PC-9 (cell line): ENCODE data around the gene CARHSP1. TPM values are rescaled to one million over a fixed set of nuclear protein-coding genes. Genes with fewer than 3 reads are reported as not detected.

ENCODE experiments used
- BruUV-seq: library from RNA; stranded (reverse); fragments of 400-500 nt; replicated peaks from 2 replicates; lab custom pipeline; 2021; lab: Mats Ljungman, UMichigan
- CTCF ChIA-PET: fragments of 300-600 bp; sonication (Branson Sonifier 250); formaldehyde crosslinking; loops from one replicate; lab custom pipeline; 2022; ENCODE audit warnings: antibody characterized with exemption; lab: Charles Lee
- POLR2A ChIA-PET: fragments of 300-600 bp; sonication (Branson Sonifier 250); formaldehyde crosslinking; loops from one replicate; lab custom pipeline; 2022; ENCODE audit warnings: antibody characterized with exemption; ENCODE audit not compliant: unreplicated experiment; lab: Charles Lee
- DNase-seq, 2 experiments: peaks; one replicate each; pipeline versions ENCODE4 v3.0.0 to v3.0.0-alpha.2; 2015 to 2022; ENCODE audit warnings: mixed read lengths in 1 of 2
- H2AFZ ChIP-seq: fragments of 200-600 bp; sonication (generic); 2 replicates; pipeline ENCODE4 v1.8.1; 2017; ENCODE audit warnings: antibody characterized with exemption
- H3F3A ChIP-seq: fragments of 200-600 bp; sonication (generic); 2 replicates; pipeline ENCODE4 v1.8.1; 2017; ENCODE audit warnings: antibody characterized with exemption, mild to moderate bottlenecking, low read depth; ENCODE audit not compliant: insufficient read depth
- H3K27ac ChIP-seq: fragments of 200-600 bp; sonication (generic); 2 replicates; pipeline ENCODE4 v1.6.1; 2016; ENCODE audit warnings: mixed run types
- H3K27me3 ChIP-seq: fragments of 200-600 bp; sonication (generic); 2 replicates; pipeline ENCODE4 v1.6.1; 2016; ENCODE audit warnings: low read depth, mixed run types; ENCODE audit not compliant: insufficient read depth
- H3K36me3 ChIP-seq: fragments of 200-600 bp; sonication (generic); 2 replicates; pipeline ENCODE4 v1.6.1; 2016; ENCODE audit warnings: low read depth, mixed run types
- H3K4me1 ChIP-seq: fragments of 200-600 bp; sonication (generic); replicated peaks from 2 replicates; pipeline ENCODE4 v1.6.1; 2016; ENCODE audit warnings: mixed run types; ENCODE audit not compliant: insufficient read depth
- H3K4me2 ChIP-seq: fragments of 200-600 bp; sonication (generic); 2 replicates; pipeline ENCODE4 v1.6.1; 2017; ENCODE audit warnings: mixed run types
- H3K4me3 ChIP-seq: fragments of 200-600 bp; sonication (generic); 2 replicates; pipeline ENCODE4 v1.6.1; 2016; ENCODE audit warnings: mixed run types
- H3K79me2 ChIP-seq: fragments of 200-600 bp; sonication (generic); 2 replicates; pipeline ENCODE4 v1.6.1; 2017; ENCODE audit warnings: low read depth, mixed run types
- H3K9me2 ChIP-seq: fragments of 200-600 bp; sonication (generic); 2 replicates; pipeline ENCODE4 v1.8.1; 2017; ENCODE audit warnings: mild to moderate bottlenecking; ENCODE audit not compliant: insufficient read depth
- H3K9me3 ChIP-seq: fragments of 200-600 bp; sonication (generic); 2 replicates; pipeline ENCODE4 v1.8.1; 2016; ENCODE audit warnings: low read depth; ENCODE audit not compliant: insufficient read depth
- H4K20me1 ChIP-seq: fragments of 200-600 bp; sonication (generic); 2 replicates; pipeline ENCODE4 v1.8.1; 2017; ENCODE audit not compliant: insufficient read depth
- CTCF ChIP-seq: fragments of 200-600 bp; sonication (generic); conservative IDR thresholded peaks from 2 replicates; pipeline ENCODE4 v1.6.1; 2017; ENCODE audit warnings: mixed run types, antibody characterized with exemption, mild to moderate bottlenecking, moderate library complexity
- EZH2 ChIP-seq: fragments of 200-600 bp; sonication (generic); IDR thresholded peaks from 2 replicates; pipeline ENCODE4 v1.8.0; 2017; ENCODE audit warnings: antibody characterized with exemption, low read depth
- intact Hi-C: fragments of 100-400 bp; cut with micrococcal nuclease; formaldehyde crosslinking; loops from one replicate; pipeline ENCODE4 v1.10.0; 2022; ENCODE audit not compliant: unreplicated experiment
- total RNA-seq: library from RNA; stranded (reverse); gene quantifications from 2 replicates; pipeline ENCODE4 v1.2.3, GENCODE V29; 2021

CARHSP1 gene
- total RNA-seq, 1 experiment from 2014 or later: 179 TPM

GRCh38 chr16:8890549-8890921 is 21.7 kb upstream of the CARHSP1 start:
- no peak for DNase-seq
- H3F3A ChIP-seq: peaks cover 33% of the 10 kb centered on the region
- peaks cover 18% of the 10 kb centered on the region; the same call in 1 of the 2 replicates for H3K36me3 ChIP-seq
- POLR2A ChIA-PET: no interaction called here
- no peaks in the 10 kb centered on the region for H3K9me2 ChIP-seq
- no peaks in the 10 kb centered on the region for H3K9me3 ChIP-seq
- no peaks in the 10 kb centered on the region for H3K27me3 ChIP-seq
- CTCF ChIA-PET: interaction anchor here (1.4 kb wide), 1 partner anchor 118 kb away, joined by 5 read pairs; no protein-coding TSS in a partner anchor
- no peak overlapping the region for H3K4me3 ChIP-seq
- H3K79me2 ChIP-seq: no peaks in the 10 kb centered on the region
- no peak for TF ChIP-seq EZH2
- TF ChIP-seq CTCF: no peak
- peaks cover 11% of the 10 kb centered on the region for H4K20me1 ChIP-seq
- H2AFZ ChIP-seq: no peak overlapping the region
- H3K4me2 ChIP-seq: no peak overlapping the region
- peaks cover 13% of the 10 kb centered on the region for H3K4me1 ChIP-seq
- no TSS peak for BruUV-seq
- H3K27ac ChIP-seq: no peak overlapping the region
- intact Hi-C loops: no loop called here

DNA sequence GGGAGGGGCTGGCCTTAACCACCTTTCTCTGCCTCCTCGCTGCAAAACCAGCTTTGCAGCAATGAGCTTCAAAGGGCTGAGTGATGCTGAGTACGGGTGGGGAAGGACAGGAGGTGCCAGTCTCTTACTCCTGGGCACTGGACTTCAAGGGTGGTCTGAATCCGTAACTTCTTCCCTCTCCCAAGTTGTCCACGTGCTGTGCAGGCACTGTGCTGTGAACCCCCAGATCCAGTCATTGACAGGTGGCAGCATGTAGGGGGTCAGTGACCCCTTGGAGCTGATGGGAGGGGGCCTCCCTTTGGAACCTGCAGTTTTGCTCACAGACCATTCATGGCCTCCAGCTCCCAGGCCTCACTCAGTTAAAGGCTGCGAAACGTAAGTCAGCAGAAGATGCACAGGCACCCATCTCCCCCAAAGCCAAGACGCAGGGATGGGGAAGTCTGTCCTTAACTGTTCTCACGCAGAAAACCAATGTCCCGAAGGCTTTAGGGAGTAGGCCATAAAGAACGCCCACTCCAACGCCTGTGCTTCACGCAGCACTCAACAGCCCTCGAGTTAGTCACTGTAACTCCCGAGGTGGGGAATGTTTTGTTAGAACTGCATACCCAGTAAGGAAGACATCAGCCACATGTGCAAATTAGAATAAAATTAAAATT is 21.2 kb upstream of the CARHSP1 start:
- BruUV-seq: no TSS peak
- H3F3A ChIP-seq: peaks cover 38% of the 10 kb centered on the region
- H3K4me2 ChIP-seq: no peak overlapping the region
- peaks cover 7% of the 10 kb centered on the region for H4K20me1 ChIP-seq
- peaks cover 13% of the 10 kb centered on the region; the same call in 1 of the 2 replicates for H3K36me3 ChIP-seq
- H3K27me3 ChIP-seq: no peaks in the 10 kb centered on the region
- no peaks in the 10 kb centered on the region for H3K9me2 ChIP-seq
- no peaks in the 10 kb centered on the region for H3K79me2 ChIP-seq
- H3K9me3 ChIP-seq: no peaks in the 10 kb centered on the region
- H2AFZ ChIP-seq: no peak overlapping the region
- no peak overlapping the region for H3K27ac ChIP-seq
- ChIA-PET POLR2A (no interaction called here), CTCF (interaction anchor here (1.4 kb wide), 1 partner anchor 119 kb away, joined by 5 read pairs; no protein-coding TSS in a partner anchor)
- TF ChIP-seq CTCF (no peak), EZH2 (no peak)
- H3K4me3 ChIP-seq: no peak overlapping the region
- DNase-seq: no peak
- peaks cover 18% of the 10 kb centered on the region for H3K4me1 ChIP-seq
- intact Hi-C loops: no loop called here

DNA sequence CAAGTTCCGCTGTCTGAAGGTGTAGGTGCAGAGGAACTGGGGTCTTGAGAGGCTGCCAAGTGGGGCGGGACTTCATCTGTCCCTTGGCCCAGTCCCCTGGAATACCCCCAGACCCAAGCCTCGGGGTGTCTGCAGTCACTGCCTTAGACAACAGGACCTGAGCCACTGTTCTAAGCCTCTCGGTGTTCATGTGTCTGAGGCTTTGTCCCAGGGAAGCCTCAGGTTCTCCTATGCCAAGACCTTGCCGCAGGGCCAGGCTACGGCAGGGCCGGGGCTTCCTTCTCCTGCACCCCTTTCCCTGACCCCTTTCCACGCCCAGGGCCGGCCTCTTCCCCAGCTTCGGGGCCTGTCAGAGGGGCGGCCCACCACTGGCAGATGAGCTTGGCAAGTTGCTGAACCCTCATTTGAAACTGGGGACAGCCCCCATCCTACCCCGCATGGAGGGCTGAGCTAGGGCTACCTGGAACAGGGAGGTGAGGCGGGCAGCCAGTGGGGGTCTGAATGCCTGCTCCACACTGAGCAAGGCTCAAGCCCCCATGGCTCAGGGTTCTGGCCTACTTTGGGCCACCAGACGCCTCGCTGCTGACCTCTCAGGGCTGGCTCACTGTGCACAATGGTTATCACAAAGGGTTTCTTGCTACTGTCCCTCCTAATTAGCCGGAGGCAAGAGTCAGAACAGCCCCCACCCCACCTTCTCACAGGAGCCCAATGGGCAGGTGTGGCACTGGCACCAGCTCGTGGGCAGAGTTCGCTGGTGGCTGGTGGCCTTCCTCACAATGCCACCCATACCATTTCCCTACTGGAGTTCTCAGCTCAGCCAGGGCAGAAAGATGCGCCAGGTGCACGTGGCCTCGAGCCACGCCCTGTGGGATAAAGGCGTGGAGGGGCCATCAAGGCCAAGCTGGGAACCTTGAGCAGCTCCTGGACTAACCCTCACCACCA is 20.4 kb upstream of the CARHSP1 start:
- POLR2A ChIA-PET: interaction anchor here (0.5 kb wide), 1 partner anchor 72 kb away, joined by 5 read pairs; no protein-coding TSS in a partner anchor
- peaks cover 4% of the 10 kb centered on the region for H4K20me1 ChIP-seq
- CTCF ChIA-PET: interaction anchor here (1.4 kb wide), 1 partner anchor 120 kb away, joined by 5 read pairs; no protein-coding TSS in a partner anchor
- no peak overlapping the region for H3K4me3 ChIP-seq
- no peaks in the 10 kb centered on the region for H3K9me2 ChIP-seq
- intact Hi-C loops: no loop called here
- no peaks in the 10 kb centered on the region for H3K27me3 ChIP-seq
- no peak overlapping the region for H3K27ac ChIP-seq
- peaks cover 37% of the 10 kb centered on the region for H3F3A ChIP-seq
- H3K36me3 ChIP-seq: 0 out of 2 replicates have a peak, but pooled peaks cover 9% of the 10 kb centered on the region
- no TSS peak for BruUV-seq
- DNase-seq: peak in 1 of 2 experiments; percentile 30
- no peaks in the 10 kb centered on the region for H3K9me3 ChIP-seq
- TF ChIP-seq CTCF (no peak), EZH2 (no peak)
- H3K79me2 ChIP-seq: no peaks in the 10 kb centered on the region
- peaks cover 22% of the 10 kb centered on the region for H3K4me1 ChIP-seq
- no peak overlapping the region for H2AFZ ChIP-seq
- no peak overlapping the region for H3K4me2 ChIP-seq
